ENCODE results near the gene PRICKLE1. TPM values are rescaled to one million over a fixed set of nuclear protein-coding genes. Genes with fewer than 3 reads are reported as not detected.
"Not testable (repeated sequence)": the region's sequence is repeated elsewhere in the genome, so short reads cannot be mapped to it uniquely, and the experiment has no call there.

The PRICKLE1 gene
- total RNA-seq, 1 experiment from 2014 or later, result 34.6 TPM

GRCh38 chr12:42560977-42561376 is 28.6 kb downstream of the PRICKLE1 start:
- no peak for DNase-seq (ENCODE audit: extremely low read depth, low read depth)

- no peak for DNase-seq (ENCODE audit: extremely low read depth, low read depth)
These were observed 31.9 kb downstream of the PRICKLE1 start for GRCh38 chr12:42557586-42558172.

GRCh38 chr12:42556917-42557316 is 32.6 kb downstream of the PRICKLE1 start:
- DNase-seq (ENCODE audit: extremely low read depth, low read depth), result no peak

- DNase-seq (ENCODE audit: extremely low read depth, low read depth), result no peak
These were observed 36.7 kb downstream of the PRICKLE1 start for GRCh38 chr12:42552822-42553221.

- DNase-seq (ENCODE audit: extremely low read depth, low read depth), result no peak
These were observed 38.7 kb downstream of the PRICKLE1 start for GRCh38 chr12:42550800-42551199.

- DNase-seq (ENCODE audit: extremely low read depth, low read depth), result no peak
These were observed 42.8 kb downstream of the PRICKLE1 start for GRCh38 chr12:42546709-42547108.

- DNase-seq (ENCODE audit: extremely low read depth, low read depth), result peak; percentile 6
These were observed 47.6 kb downstream of the PRICKLE1 start for GRCh38 chr12:42541965-42542364.

- not testable (repeated sequence) for DNase-seq (ENCODE audit: extremely low read depth, low read depth)
These were observed 48.2 kb downstream of the PRICKLE1 start for GRCh38 chr12:42541308-42541707.

GRCh38 chr12:42539696-42540095 is 49.9 kb downstream of the PRICKLE1 start:
- DNase-seq (ENCODE audit: extremely low read depth, low read depth), result no peak

- DNase-seq (ENCODE audit: extremely low read depth, low read depth), result no peak
These were observed 51.3 kb downstream of the PRICKLE1 start for GRCh38 chr12:42538203-42538602.

- DNase-seq (ENCODE audit: extremely low read depth, low read depth), result no peak
These were observed 55.2 kb downstream of the PRICKLE1 start for GRCh38 chr12:42534184-42534838.

GRCh38 chr12:42530284-42530683 is 59.3 kb downstream of the PRICKLE1 start:
- no peak for DNase-seq (ENCODE audit: extremely low read depth, low read depth)

- no peak for DNase-seq (ENCODE audit: extremely low read depth, low read depth)
These were observed 64.1 kb downstream of the PRICKLE1 start for GRCh38 chr12:42525444-42525843.

- DNase-seq (ENCODE audit: extremely low read depth, low read depth), result no peak
These were observed 64.8 kb downstream of the PRICKLE1 start for GRCh38 chr12:42524716-42525115.

GRCh38 chr12:42516573-42516972 is 73.0 kb downstream of the PRICKLE1 start:
- DNase-seq (ENCODE audit: extremely low read depth, low read depth), result no peak

- DNase-seq (ENCODE audit: extremely low read depth, low read depth), result no peak
These were observed 77.9 kb downstream of the PRICKLE1 start for GRCh38 chr12:42511656-42512055.

- DNase-seq (ENCODE audit: extremely low read depth, low read depth), result no peak
These were observed 78.7 kb downstream of the PRICKLE1 start for GRCh38 chr12:42510823-42511222.

- DNase-seq (ENCODE audit: extremely low read depth, low read depth), result no peak
These were observed 80.6 kb downstream of the PRICKLE1 start for GRCh38 chr12:42508913-42509460.

- no peak for DNase-seq (ENCODE audit: extremely low read depth, low read depth)
These were observed 82.0 kb downstream of the PRICKLE1 start for GRCh38 chr12:42507565-42507964.

- no peak for DNase-seq (ENCODE audit: extremely low read depth, low read depth)
These were observed 82.5 kb downstream of the PRICKLE1 start for GRCh38 chr12:42507081-42507480.

GRCh38 chr12:42504049-42504448 is 85.5 kb downstream of the PRICKLE1 start:
- DNase-seq (ENCODE audit: extremely low read depth, low read depth), result no peak

- no peak for DNase-seq (ENCODE audit: extremely low read depth, low read depth)
These were observed 86.9 kb downstream of the PRICKLE1 start for GRCh38 chr12:42502682-42503081.

Data from NCI-H460 (cell line).